HepG2 (cell line): ENCODE measurements around the gene TMEM250. TPM values are rescaled to one million over a fixed set of nuclear protein-coding genes. Genes with fewer than 3 reads are reported as not detected.

Source experiments
- DR1 ChIP-seq: sonication (generic); formaldehyde crosslinking; IDR thresholded peaks from 2 replicates; pipeline ENCODE4 v1.8.0; 2021; ENCODE audit warnings: mild to moderate bottlenecking, missing genetic modification reagents, inconsistent platforms
- DZIP1 ChIP-seq: sonication (generic); formaldehyde crosslinking; IDR thresholded peaks from 2 replicates; pipeline ENCODE4 v1.5.0; 2020; ENCODE audit warnings: mild to moderate bottlenecking, missing genetic modification reagents
- EEA1 ChIP-seq: sonication (generic); formaldehyde crosslinking; IDR thresholded peaks from 2 replicates; pipeline ENCODE4 v1.5.1; 2020; ENCODE audit warnings: mild to moderate bottlenecking, missing genetic modification reagents, borderline replicate concordance
- IKZF1 ChIP-seq: fragments of 450-650 bp; IDR thresholded peaks from 2 replicates; pipeline ENCODE4 v1.7.1; 2016
- MYNN ChIP-seq: sonication (generic); formaldehyde crosslinking; IDR thresholded peaks from 2 replicates; pipeline ENCODE4 v1.4.0; 2020; ENCODE audit warnings: mild to moderate bottlenecking, low read depth, missing genetic modification reagents
- POLR2A ChIP-seq, 2 experiments: IDR thresholded peaks; 2 replicates each; pipeline ENCODE4 v1.6.1; 2011; ENCODE audit warnings: low read depth in 2 of 2, low read length in 2 of 2, mild to moderate bottlenecking in 1 of 2, moderate library complexity in 1 of 2; ENCODE audit not compliant: insufficient read depth in 1 of 2
- SALL1 ChIP-seq: sonication (generic); formaldehyde crosslinking; IDR thresholded peaks from 2 replicates; pipeline ENCODE4 v1.8.0; 2022; ENCODE audit warnings: mild to moderate bottlenecking, missing genetic modification reagents
- SNAI1 ChIP-seq: sonication (generic); formaldehyde crosslinking; IDR thresholded peaks from 2 replicates; pipeline ENCODE4 v1.5.0; 2020; ENCODE audit warnings: mild to moderate bottlenecking, missing genetic modification reagents, borderline replicate concordance
- TBX2 ChIP-seq: sonication (generic); formaldehyde crosslinking; IDR thresholded peaks from 2 replicates; pipeline ENCODE4 v1.5.0; 2020; ENCODE audit warnings: missing genetic modification reagents, mild to moderate bottlenecking, borderline replicate concordance
- ZNF280B ChIP-seq: sonication (generic); formaldehyde crosslinking; IDR thresholded peaks from 2 replicates; pipeline ENCODE4 v1.5.0; 2020; ENCODE audit warnings: missing genetic modification reagents, mild to moderate bottlenecking, borderline replicate concordance
- ZNF430 ChIP-seq: sonication (generic); formaldehyde crosslinking; IDR thresholded peaks from 2 replicates; pipeline ENCODE4 v1.9.0; 2021; ENCODE audit warnings: mild to moderate bottlenecking, missing genetic modification reagents
- ZNF562 ChIP-seq: sonication (generic); formaldehyde crosslinking; IDR thresholded peaks from 2 replicates; pipeline ENCODE4 v1.8.0; 2022; ENCODE audit warnings: missing genetic modification reagents, borderline replicate concordance
- ZNF687 ChIP-seq: sonication (generic); formaldehyde crosslinking; IDR thresholded peaks from 2 replicates; pipeline ENCODE4 v1.5.1; 2020; ENCODE audit warnings: mild to moderate bottlenecking, missing genetic modification reagents, moderate library complexity
- ZNF839 ChIP-seq: sonication (generic); formaldehyde crosslinking; IDR thresholded peaks from 2 replicates; pipeline ENCODE4 v1.4.0; 2020; ENCODE audit warnings: missing genetic modification reagents, mild to moderate bottlenecking, borderline replicate concordance
- ZNF850 ChIP-seq: sonication (generic); formaldehyde crosslinking; conservative IDR thresholded peaks from 2 replicates; pipeline ENCODE4 v1.9.0; 2021; ENCODE audit warnings: mild to moderate bottlenecking, missing genetic modification reagents
- ZNF878 ChIP-seq: sonication (generic); formaldehyde crosslinking; IDR thresholded peaks from 2 replicates; pipeline ENCODE4 v1.8.1; 2023; ENCODE audit warnings: mild to moderate bottlenecking, missing genetic modification reagents, moderate library complexity
- ZSCAN22 ChIP-seq: sonication (generic); formaldehyde crosslinking; IDR thresholded peaks from 2 replicates; pipeline ENCODE4 v1.4.0; 2020; ENCODE audit warnings: mild to moderate bottlenecking, missing genetic modification reagents
- ZSCAN31 ChIP-seq: sonication (generic); formaldehyde crosslinking; IDR thresholded peaks from 2 replicates; pipeline ENCODE4 v1.5.0; 2020; ENCODE audit warnings: low read depth, mild to moderate bottlenecking, missing genetic modification reagents
- ZUFSP ChIP-seq: sonication (generic); formaldehyde crosslinking; IDR thresholded peaks from 2 replicates; pipeline ENCODE4 v1.9.0; 2021; ENCODE audit warnings: missing genetic modification reagents, mild to moderate bottlenecking, borderline replicate concordance
- polyA plus RNA-seq, 8 experiments: library from polyadenylated mRNA; depleted of rRNA in 3 of 8; stranded (reverse) in 7 of 8; unstranded in 1 of 8; fragments of >200 nt; fragmentation: Illumina TruSeq in 4 of 8; extraction: Trizol in 4 of 8; gene quantifications; 2 replicates each; pipeline versions ENCODE4 v1.2.1 to v1.2.3, GENCODE V29; 2011 to 2016; ENCODE audit warnings: low read depth in 4 of 8, missing spikeins in 1 of 8, mixed read lengths in 1 of 8; ENCODE audit not compliant: insufficient read depth in 1 of 8
- total RNA-seq, 5 experiments: library from RNA; depleted of rRNA; stranded (reverse); fragments of >200 nt; fragmentation: Illumina TruSeq; extraction: Trizol; gene quantifications; 2 replicates each; pipeline ENCODE4 v1.2.3, GENCODE V29; 2016; ENCODE audit warnings: low read depth in 1 of 5

Gene TMEM250
- total and polyA plus RNA-seq, 2 of the 13 experiments (the other 11 are each of a cell fraction or from before 2014, with no cell fraction given): 5.5 to 13.9 TPM

DNA sequence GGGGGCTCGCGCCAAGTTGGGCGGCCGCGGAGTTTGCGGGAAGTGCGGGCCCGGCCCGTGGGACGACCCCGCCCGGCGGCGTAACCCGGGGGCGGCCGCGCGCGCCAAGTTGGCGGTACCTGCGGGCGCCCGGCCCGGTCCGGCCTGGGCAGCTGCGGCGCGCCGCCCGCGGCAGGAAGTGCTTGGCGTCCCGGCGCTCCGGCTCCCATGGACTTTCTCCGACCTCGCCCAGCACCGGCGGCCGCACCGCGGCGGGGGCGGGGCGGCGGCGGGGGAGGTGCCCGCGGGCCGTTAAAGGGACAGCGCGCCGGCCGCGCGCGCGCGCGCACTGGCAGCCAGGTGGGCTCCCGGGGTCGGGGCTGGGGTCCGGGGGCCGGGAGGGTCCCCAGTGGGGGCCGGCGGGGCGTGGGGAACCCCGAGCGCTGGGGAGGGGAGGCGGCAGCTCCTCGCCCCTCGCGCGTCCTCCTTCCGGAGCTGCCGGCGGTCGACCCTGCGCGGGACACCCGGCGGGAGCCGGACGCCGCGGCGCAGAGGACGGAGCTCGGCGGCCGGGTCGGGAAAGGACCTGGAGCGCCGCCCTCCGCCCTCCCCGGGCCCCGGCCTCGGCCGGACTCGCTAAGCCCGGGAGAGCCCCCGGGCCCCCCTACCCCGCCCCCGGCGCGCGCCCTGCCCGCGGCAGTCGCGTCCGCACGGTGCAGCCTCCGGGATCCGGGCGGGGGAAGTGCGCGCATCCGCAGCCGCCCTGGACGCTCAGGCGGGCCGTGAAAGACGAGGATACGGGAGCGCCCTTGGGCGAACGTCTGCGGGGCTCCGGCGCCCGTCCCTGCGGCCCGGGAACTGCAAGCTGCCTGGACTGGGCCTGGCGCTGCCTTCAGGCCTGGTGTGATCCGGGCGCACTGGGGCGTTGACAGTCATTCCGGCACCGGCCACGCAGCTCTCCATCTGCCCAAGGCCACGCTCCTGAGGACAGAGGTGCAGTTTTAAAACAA lies 23.3 kb downstream of the TMEM250 start, which contains the start of gene NACC2 (continued):
- TF ChIP-seq ZNF687 (CRISPR knock-in tag) (peak; percentile 54), SALL1 (no peak), IKZF1 (no peak), ZSCAN31 (CRISPR knock-in tag) (no peak), DZIP1 (no peak), ZSCAN22 (no peak), MYNN (CRISPR knock-in tag) (no peak), ZNF562 (no peak), ZNF839 (CRISPR knock-in tag) (no peak), ZNF878 (CRISPR knock-in tag) (no peak), ZNF850 (no peak), TBX2 (peak; percentile 61), SNAI1 (no peak), ZNF280B (peak; percentile 35; the same call in 1 of the 2 replicates), DR1 (no peak), ZUFSP (CRISPR knock-in tag) (no peak), ZNF430 (CRISPR knock-in tag) (no peak), EEA1 (CRISPR knock-in tag) (no peak), POLR2A (IDR thresholded peaks at IDR 0.05; ENCODE audit: insufficient read depth in 1 of 2, low read depth in 2 of 2, low read length in 2 of 2) (no peak)
